ENCODE results near the gene OPTC.

Gene OPTC

DNA sequence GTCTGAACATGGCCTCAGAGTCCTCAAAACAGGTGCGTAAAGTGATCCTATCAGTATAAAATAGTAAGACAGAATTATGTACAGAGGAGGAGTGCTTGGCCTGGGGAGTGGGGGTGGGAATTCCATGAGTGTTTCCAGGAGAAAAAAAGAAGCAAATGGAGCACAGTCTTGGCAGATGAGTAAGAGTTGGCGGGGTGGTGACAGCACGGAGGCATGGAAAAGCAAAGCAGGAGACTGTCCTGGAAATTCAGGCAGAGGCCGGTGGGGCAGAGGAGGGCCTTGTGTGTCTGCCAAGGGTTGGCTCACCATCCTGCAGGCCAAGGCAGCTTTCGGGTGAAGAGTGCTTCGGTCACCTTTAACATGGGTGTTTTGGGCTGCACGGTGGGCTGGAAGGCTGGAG lies 63.4 kb downstream of the OPTC start:
- CTCF ChIA-PET: no interaction called here
- no peak for DNase-seq (ENCODE audit: extremely low spot score)
- no peak for TF ChIP-seq CTCF (IDR thresholded peaks at IDR 0.05; ENCODE audit: control extremely low read depth, extremely low read depth, low read depth, missing control alignments)
- POLR2A ChIA-PET: no interaction called here

DNA sequence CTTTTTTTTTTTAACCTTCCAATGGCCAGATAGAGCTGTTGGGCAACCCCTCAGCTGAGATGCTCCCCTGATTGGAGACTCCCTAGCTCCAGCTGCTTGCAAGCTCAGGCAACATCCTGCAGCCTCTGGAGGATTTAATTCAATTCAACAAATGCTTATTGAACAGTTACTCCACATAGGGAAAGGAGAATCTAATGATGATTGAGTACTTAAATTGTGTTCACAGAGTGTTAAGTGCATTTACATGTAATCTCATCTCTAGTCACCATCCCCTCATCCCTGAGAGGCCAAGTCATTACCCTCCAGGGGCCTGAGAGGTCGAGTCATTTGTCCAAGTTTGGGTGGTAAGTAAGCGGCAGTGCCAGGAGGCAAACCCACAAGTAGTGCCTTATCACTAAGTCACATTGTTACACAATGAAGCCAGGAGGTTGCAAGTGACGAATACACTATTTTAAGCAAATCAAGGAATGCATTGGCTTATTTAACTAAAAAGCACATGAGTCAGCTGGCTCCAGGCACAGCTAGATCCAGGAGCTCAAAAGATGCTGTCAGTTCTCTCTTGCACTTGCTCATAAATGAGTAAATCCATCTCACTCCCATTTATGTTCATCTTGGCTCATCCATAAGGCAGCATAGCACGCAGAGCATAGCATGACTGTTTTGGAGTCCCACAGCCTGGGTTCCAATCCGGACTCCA lies 64.3 kb downstream of the OPTC start:
- POLR2A ChIA-PET: no interaction called here
- no peak for DNase-seq (ENCODE audit: extremely low spot score)
- CTCF ChIA-PET: interaction anchor here (1.4 kb wide), 1 partner anchor 12 kb away, joined by 3 read pairs; no protein-coding TSS in a partner anchor
- no peak for TF ChIP-seq CTCF (IDR thresholded peaks at IDR 0.05; ENCODE audit: control extremely low read depth, extremely low read depth, low read depth, missing control alignments)

All from GM10248 (cell line).